Chondrocyte (in vitro differentiated cells): Measurements from ENCODE around the gene ABHD17C. TPM values are rescaled to one million over a fixed set of nuclear protein-coding genes. Genes with fewer than 3 reads are reported as not detected.
A peak's percentile ranks its signal among the peaks of the same experiment; 100 is the strongest.

Experiments
- DNase-seq: peaks from one replicate; pipeline ENCODE4 v3.0.0; 2021; ENCODE audit warnings: mixed read lengths, low spot score
- H3K27ac Mint-ChIP-seq: one replicate; pipeline ENCODE4 v1.8.0; 2021; ENCODE audit warnings: mild to moderate bottlenecking, moderate library complexity, mixed read lengths; ENCODE audit not compliant: unreplicated experiment
- H3K27me3 Mint-ChIP-seq: 2 replicates; pipeline ENCODE4 v1.8.0; 2021; ENCODE audit warnings: low read depth, mixed read lengths
- H3K36me3 Mint-ChIP-seq: 2 replicates; pipeline ENCODE4 v1.8.0; 2021; ENCODE audit warnings: low read depth, mixed read lengths
- H3K4me1 Mint-ChIP-seq: 2 replicates; pipeline ENCODE4 v1.8.0; 2021; ENCODE audit warnings: low read depth, mild to moderate bottlenecking, mixed read lengths
- H3K4me3 Mint-ChIP-seq: one replicate; pipeline ENCODE4 v1.8.0; 2021; ENCODE audit warnings: mild to moderate bottlenecking, moderate library complexity, mixed read lengths; ENCODE audit not compliant: unreplicated experiment
- H3K9me3 Mint-ChIP-seq: 2 replicates; pipeline ENCODE4 v1.8.0; 2021; ENCODE audit warnings: low read depth, mixed read lengths
- CTCF ChIP-seq: fragments of 200-600 bp; sonication (generic); IDR thresholded peaks from 2 replicates; pipeline ENCODE4 v1.5.0; 2021; ENCODE audit warnings: antibody characterized with exemption, mild to moderate bottlenecking, moderate library complexity
- total RNA-seq: library from RNA; stranded (reverse); gene quantifications from 3 replicates; pipeline ENCODE4 v1.2.1, GENCODE V29; 2021

The ABHD17C gene
- total RNA-seq, 1 donor from 2014 or later: 8.0 TPM

- H3K27me3 Mint-ChIP-seq: no peaks in the 10 kb centered on the region
- no peak overlapping the region for H3K4me3 Mint-ChIP-seq
- DNase-seq: no peak
- peak overlapping the region; percentile 89 for H3K27ac Mint-ChIP-seq
- TF ChIP-seq CTCF: no peak
- peaks cover 11% of the 10 kb centered on the region for H3K9me3 Mint-ChIP-seq
- H3K36me3 Mint-ChIP-seq: peaks cover 4% of the 10 kb centered on the region
- H3K4me1 Mint-ChIP-seq: peaks cover 49% of the 10 kb centered on the region
Measured at GRCh38 chr15:80743189-80743833, 48.2 kb downstream of the ABHD17C start.

- DNase-seq: no peak
Measured at GRCh38 chr15:80744415-80744814, 49.3 kb downstream of the ABHD17C start.

GRCh38 chr15:80744826-80745225, 49.7 kb downstream of the ABHD17C start:
- Mint-ChIP-seq H3K9me3 (peaks cover 5% of the 10 kb centered on the region), H3K4me3 (no peak overlapping the region), H3K27me3 (no peaks in the 10 kb centered on the region), H3K36me3 (peaks cover 3% of the 10 kb centered on the region), H3K27ac (peak overlapping the region; percentile 89), H3K4me1 (peaks cover 49% of the 10 kb centered on the region)
- TF ChIP-seq CTCF: no peak
- DNase-seq: no peak

More at GRCh38 chr15:80744415-80744814, 49.3 kb downstream of the ABHD17C start:
- Mint-ChIP-seq H3K9me3 (peaks cover 5% of the 10 kb centered on the region), H3K36me3 (peaks cover 4% of the 10 kb centered on the region), H3K4me1 (peaks cover 49% of the 10 kb centered on the region), H3K27me3 (no peaks in the 10 kb centered on the region), H3K27ac (peak overlapping the region; percentile 89), H3K4me3 (no peak overlapping the region)
- TF ChIP-seq CTCF: no peak

DNA sequence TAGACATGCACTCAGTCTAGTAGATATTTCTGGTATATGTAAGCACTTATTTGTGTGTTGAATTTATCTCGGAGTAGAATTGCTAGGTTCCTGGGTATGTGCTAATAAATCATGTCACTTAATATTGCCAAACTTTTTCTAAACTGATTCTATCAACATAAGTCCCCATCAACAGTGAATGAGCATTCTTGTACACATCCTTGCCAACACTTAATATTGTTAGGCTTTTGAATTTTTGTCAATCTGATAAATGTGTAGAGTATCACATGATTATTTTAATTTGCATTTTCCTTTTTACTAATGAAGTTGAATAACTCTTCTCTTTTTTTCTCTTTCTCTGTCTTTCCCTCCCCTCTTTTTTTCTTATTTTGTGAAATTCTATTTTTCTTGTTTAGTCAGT, 50.8 kb downstream of the ABHD17C start:
- no peaks in the 10 kb centered on the region for H3K27me3 Mint-ChIP-seq
- DNase-seq: no peak
- TF ChIP-seq CTCF: no peak
- H3K4me3 Mint-ChIP-seq: no peak overlapping the region
- H3K27ac Mint-ChIP-seq: peak overlapping the region; percentile 64
- H3K9me3 Mint-ChIP-seq: peaks cover 5% of the 10 kb centered on the region
- peaks cover 9% of the 10 kb centered on the region for H3K36me3 Mint-ChIP-seq
- peaks cover 49% of the 10 kb centered on the region for H3K4me1 Mint-ChIP-seq

DNA sequence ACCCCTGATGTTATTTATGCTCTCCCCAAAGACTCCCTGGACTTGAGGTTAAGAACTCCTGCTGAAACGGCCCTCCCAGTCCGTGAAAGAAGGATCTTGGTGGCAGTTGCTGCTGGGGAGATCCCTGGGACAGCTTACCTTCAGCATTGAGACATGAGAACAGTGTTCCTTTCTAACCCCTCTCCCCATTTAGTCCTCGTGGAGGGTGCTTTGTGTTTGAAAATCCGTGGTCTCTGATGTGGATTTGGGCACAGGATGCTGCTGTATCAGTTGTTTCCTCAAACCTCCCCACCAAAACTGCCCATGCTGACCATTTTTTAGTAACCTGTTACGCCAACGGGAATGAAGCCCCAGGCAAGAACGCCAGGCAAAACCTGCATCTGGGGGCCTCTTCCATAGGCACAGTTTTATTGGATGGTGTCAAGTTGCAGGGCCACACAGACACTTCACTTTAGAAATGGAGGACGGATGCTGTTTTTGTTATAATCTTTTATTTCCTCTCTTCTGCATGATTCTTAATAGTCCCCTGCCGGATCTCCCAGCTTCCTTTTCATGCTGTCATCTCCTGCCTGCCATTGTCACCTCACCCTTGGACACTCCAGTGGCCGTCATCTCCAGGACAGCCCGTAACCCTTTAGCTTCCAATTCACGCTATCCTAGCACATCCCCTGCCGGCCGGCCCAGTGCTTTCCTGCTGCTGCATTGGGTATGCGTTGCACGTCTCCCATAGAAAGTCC, 52.4 kb downstream of the ABHD17C start:
- Mint-ChIP-seq H3K9me3 (peaks cover 5% of the 10 kb centered on the region), H3K27ac (peak overlapping the region; percentile 37), H3K36me3 (peaks cover 12% of the 10 kb centered on the region), H3K4me3 (no peak overlapping the region), H3K4me1 (peaks cover 46% of the 10 kb centered on the region), H3K27me3 (no peaks in the 10 kb centered on the region)
- no peak for TF ChIP-seq CTCF
- DNase-seq: no peak
